NCI-H774 (cell line): ENCODE data around the gene SEMA3G.

Experiments
- DNase-seq: peaks from one replicate; lab custom pipeline; 2025; lab: John Stamatoyannopoulos, UW

SEMA3G gene

DNA sequence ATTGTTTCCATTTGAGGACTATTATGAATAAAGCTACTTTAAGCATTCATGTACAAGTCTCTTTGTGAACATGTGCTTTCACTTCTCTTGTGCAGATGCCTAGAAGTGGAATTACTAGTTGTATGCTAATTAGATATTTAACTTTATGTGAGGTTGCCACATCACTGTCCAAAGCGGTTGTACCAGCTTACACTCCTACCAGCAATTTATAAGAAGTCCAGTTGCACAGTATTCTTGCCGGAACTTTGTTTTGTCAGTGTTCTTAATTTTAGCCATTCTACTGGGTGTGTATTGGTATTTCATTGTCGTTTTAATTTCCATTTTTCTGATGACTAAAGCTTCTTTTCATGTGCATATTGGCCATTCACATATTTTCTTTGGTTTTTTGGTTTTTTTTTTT is 29.1 kb downstream of the SEMA3G start:
- no peak for DNase-seq

DNA sequence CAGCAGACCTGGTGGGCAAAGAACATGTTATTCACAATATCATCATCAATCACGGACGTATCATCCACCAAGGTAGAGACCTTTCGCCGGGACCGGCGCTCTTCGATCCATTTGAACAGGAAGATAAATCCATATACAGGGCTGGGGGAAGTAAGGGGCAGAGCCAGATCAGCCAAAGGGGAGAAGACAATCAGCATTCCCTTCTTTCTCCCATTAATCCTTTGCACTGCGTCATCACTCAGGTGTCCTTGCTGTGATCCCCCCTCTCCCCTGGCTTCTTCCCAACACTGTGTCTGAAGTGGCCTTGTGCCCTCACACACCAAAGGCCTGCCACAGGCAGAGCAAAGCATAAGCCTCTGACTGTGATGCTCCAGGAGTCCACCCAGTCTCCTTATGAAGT is 36.4 kb downstream of the SEMA3G start:
- no peak for DNase-seq

DNA sequence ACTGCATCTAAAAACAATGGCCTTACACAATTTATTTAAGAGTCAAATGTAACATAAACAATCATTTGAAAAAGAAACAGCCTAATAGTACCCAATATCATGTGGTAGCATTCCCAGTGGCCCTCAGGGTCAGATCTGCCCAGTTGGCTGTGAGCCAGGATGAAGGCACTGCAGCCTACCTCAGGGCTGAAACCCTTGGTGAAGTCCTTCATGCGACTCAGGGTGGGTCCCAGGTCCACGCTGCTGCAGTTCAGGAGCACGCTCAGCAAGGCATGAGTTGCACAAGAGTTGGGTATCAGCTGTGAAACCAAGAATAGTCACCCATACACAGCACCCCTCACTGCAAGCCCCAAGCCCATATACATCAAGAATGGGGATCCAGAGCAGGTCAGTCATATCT is 37.1 kb downstream of the SEMA3G start:
- DNase-seq: no peak

DNA sequence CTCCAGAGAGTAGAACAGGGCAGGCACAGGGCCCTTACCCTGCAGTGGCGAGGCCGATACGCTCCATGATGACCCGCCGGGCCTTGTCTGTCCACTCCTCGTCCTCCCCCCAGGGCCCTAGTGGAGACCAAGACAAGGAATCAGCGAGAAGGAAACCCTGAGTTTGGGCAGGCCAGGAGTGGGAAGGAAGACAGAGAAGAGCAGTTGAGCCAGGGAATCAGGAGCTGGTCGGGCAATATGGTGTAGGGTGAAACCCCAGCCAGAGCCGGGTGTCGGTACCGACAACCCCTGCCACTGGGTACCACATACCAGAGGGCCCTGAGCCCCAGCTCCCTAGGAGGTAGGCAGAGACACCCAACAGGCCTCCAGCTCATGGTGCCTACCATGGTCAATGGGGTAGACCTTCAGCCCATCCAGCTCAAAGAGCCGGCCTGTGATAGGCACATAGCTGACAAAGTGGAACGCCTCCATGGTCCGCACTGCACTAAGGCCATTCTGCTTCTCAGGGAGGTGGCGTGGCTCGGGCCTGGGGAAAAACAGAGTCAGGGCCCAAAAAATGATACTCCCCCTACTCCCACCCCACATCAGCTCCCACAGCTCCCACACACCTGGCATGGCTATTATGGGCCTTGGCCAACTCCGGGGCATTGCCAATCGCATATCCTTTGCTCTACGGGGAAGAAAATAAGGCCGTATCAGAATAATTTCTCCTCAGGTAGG is 38.0 kb downstream of the SEMA3G start:
- no peak for DNase-seq

DNA sequence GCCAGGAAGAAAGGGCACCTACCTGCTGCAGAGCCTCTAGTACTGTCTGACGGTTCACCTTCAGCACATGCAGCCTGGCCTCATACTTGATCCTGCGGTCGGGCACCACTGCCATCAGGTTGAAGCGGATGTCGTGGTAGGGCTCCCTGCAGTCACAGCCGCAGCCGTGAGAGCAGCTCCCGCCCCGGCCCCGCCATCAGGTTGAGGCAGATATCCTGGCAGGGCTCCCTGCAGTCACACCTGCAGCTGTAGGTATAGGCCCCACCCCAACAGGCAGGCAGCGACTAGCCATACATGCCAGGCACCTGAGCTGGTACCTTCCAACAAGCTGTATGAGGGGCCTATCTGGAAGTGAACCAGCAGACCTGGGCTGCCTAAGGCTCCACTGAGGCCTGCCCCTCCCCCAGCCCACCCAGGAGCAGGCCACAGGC is 38.7 kb downstream of the SEMA3G start:
- DNase-seq: no peak

DNA sequence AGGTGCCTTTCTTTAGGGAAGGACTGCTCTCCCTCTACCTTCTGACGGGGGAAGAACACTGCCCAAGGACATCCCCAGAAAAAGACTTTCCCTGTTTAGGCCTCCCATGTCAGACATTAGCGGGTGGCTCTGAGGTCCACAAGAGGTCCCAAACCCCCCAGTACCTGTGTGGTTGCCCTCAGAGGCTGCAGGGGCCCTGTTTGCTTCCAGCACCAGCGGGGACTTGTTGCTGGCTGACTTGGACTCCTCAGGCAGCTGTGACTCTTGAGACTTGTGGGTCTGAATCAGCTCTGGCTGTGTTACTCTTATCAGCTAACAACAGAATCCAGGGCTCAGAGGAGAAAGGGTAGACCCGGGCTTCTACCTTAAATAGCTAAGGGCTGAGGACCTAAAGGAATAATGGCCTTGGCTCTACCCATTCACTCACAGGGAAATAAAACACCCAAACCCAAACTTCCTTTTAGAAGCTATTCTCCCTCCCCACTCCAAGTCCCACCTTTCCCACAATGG is 39.2 kb downstream of the SEMA3G start:
- DNase-seq: no peak

DNA sequence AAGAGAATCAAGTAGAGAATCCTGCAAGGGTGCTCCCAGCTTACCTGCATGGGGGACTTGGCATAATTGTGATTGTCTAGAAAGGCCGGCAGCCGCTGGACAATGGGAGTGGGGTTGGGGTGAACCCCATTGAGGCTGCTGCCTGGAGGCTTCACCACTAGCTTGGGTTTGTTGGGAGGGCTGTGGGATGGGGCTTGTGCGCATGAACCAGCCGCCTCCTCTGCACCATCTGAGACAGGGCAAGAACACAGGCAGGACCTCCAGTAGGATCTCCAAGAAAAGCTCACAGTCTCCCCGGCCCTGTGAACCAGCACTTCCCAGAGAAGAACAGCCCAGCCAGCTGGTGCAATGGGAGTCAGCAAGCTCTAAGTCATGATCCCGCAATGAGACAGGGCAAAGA is 39.8 kb downstream of the SEMA3G start:
- DNase-seq: no peak

DNA sequence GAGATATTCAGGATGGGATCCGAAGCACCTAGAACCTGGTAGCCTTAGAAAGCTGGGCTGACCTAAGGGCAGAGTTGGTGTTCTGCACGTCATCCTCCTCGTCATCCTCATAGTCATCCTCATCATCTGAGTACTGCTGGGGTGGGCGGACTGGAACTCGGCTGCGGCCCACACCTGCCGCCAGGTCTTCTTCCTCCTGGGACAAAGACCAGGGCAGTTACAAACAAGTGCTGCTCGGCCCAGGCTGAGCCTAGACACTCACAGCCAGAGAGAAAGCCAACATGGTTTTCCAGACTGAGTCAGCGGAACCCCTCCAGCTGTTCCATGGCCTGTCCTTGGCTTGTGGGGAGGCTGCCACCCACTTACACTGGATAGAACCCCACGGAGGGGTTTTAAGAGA is 40.5 kb downstream of the SEMA3G start:
- DNase-seq: no peak

DNA sequence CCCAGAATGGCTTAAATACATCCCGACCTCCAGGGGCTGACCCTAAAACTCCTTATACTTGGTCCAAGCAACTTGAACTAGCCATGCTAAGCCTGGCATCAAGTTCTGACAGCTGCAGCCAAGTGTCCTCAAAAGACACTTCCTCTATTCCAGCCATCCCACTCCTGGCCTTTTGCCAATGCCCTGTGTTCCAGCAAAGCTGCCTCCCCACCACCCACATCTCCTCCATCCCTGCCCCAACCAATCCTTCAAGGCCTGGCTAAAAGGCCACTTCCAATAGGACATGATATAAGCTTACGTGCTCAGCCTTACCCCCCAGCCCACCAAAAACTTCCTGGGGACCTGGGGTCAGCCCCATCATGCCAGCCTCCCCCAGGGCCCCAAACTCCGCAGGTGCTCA is 40.9 kb downstream of the SEMA3G start:
- no peak for DNase-seq

DNA sequence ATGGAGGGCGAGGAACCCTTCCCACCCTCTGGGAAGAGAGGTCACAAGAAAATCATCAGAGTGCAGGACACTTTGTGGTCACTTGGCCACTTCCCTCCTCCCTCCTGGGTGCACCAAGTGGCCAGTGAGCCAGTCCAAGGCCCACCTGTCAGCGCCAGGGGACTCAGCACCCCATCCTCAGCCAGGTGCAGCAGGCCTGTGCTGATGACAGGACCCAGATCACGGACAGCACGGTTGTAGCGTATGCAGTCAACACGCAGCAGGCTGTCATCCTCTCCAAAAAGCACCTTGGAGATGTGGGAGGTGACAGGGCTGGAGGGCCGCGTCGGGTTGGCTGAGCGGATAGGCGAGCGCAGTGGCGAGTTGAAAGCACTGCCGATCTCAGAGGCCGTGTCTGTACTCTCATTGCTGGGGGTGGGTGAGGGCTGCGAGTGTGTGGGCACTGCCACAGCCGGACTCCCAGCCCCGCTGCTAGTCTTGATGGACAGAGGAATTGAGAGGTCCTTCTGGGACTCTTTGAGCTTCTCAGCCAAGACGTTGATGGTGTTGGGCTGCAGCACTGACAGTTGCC is 41.5 kb downstream of the SEMA3G start:
- no peak for DNase-seq

DNA sequence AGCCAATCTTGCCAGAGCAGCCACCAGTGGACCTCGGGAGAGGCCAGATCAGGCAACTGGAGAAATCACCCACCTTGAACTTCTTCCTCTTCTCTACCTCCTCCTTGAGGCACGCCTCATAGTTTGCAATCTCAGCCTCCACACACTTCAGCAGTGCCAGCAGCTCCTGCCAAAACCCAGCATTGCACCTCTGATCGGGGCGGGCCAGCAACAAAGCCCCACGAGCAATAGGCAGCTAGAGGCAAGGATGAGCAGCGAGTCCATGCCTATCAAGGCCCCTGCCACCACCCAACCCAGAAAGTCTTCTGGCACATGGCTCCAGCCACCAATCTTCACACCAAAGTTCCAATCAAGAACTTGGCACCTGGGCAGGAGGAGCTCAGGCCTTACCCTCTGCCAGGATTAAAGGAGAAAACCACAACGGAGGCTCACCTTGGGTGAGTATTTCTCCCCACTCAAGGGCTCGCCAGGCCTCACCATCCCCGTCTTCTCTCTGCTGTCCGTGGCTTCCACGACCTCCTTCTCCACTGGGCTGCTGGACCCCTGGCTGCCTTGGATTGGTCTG is 42.1 kb downstream of the SEMA3G start:
- no peak for DNase-seq

DNA sequence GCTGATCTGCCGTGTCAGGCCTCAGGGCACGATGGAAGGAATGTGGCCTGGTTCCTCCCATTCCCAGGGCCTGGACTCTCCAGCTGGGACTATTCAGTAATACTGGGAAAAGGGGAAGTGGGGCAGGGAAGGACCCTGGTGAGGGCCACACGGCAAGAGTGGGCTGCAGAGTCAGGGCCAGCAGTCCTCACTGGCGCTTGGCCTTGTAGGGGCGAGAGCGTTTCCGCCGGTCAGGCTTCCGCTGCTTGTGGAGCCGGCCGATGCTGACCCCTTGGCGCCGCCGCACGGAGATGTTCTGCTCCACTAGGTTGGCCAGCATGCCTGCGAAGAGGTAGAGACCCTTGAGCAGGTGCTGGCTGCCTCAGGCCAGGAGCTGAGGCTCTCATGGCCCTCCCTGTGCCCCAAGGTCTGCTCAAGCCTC is 42.8 kb downstream of the SEMA3G start:
- DNase-seq: no peak

DNA sequence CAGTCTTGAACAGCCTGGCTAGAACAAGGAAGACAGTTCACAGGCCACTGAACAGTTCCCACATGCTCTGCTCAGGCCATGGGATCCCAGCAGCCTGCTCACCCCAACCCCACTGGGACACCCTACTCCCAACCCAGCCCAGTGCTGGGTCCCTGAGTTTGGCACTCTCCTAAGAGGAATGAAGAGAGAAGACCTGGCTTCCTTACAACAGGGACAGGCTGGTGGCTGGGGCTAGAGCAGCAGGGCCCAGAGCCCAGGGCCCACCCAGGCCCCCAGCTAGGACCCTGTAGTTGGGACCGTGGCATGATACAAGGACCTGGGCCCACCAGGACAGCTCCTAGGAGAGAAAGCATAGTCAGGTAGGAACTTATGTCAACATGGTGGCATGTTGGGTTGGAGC is 43.4 kb downstream of the SEMA3G start:
- no peak for DNase-seq

DNA sequence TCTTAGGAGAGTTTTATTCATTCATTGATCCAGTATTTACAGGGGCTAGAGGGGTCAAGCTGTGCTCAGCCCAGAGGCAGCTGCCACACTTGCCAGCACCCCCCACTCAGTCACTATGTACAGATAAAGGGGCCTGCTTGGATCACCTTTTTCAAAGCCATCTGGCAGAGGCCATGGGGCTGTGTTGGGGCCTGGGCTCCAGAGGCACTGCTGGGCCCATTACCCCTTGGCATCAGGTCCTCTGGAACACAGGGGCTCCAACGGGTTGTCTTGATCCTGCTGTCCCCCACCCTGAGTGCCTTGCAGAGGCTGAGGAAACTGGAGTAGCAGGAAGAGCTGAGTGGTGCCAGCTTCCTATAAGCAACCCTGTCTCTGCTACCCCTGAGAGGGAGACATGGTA is 43.9 kb downstream of the SEMA3G start:
- no peak for DNase-seq

DNA sequence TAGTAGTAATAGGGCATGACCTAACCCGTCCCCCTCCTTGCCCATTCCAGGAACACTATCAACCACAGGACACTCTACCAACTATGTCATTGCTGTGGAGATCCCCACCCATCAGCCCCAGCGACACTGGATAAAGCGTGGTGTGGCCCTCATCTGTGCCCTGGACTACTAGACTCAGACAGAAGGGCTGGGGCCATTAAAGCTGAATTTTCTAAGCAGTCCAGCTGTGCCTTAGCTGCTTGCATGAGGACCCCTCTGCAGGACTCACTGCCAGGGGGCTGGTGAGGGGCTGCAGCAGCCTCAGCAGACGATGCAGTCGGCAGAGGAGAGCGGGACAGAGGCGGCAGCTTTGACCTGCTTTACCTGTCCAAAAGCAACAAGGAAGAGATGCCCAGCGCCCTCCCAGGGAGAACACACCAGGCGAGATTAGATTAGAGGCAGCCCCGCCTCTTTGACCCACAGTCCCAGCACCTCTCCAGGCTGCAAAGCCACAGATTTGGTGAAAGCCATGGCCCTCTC is 44.6 kb downstream of the SEMA3G start:
- DNase-seq: no peak

DNA sequence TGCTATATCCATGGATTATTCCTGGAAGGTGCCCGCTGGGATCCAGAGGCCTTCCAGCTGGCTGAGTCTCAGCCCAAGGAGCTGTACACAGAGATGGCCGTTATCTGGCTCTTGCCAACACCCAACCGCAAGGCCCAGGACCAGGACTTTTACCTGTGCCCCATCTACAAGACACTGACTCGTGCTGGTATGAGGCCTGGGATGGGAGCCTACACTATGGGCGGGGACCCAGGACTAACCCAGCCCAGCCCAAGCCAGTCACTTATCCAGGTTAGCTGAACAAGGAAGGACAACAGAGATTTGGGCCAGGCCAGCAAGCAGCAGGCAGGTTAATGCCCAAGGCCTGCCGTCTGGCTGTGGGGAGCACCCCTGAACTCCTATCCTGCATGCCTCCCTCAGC is 45.3 kb downstream of the SEMA3G start:
- no peak for DNase-seq

DNA sequence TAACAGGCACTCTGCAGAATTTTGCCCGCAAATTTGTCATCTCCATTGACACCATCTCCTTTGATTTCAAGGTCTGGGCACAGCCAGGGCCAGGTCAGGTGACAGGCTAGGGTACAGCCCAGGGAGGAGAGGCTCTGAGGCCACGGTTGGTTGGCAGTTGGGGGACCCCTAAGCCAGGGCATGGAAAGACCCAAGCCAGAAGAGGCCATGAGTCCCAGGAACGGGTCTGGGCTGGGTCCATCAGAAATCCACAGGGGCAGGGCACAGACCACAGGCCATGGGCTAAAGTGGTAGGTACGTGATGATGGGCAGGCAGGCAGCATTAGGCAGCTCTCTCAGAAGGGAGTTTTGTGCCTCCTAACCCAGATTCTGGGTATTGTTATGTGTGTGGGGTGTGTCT is 45.8 kb downstream of the SEMA3G start:
- no peak for DNase-seq

DNA sequence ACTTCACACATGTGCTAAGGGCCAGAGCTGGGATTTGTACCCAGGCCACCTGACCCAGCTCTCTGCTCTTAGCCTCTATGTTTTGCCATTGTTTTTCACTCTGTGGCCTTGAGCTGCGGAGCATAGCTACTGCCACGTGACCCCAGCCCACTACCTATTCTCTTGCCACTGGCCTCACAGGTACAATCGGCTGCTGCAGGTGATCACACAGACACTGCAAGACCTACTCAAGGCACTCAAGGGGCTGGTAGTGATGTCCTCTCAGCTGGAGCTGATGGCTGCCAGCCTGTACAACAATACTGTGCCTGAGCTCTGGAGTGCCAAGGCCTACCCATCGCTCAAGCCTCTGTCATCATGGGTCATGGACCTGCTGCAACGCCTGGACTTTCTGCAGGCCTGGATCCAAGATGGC is 46.2 kb downstream of the SEMA3G start:
- DNase-seq: no peak

DNA sequence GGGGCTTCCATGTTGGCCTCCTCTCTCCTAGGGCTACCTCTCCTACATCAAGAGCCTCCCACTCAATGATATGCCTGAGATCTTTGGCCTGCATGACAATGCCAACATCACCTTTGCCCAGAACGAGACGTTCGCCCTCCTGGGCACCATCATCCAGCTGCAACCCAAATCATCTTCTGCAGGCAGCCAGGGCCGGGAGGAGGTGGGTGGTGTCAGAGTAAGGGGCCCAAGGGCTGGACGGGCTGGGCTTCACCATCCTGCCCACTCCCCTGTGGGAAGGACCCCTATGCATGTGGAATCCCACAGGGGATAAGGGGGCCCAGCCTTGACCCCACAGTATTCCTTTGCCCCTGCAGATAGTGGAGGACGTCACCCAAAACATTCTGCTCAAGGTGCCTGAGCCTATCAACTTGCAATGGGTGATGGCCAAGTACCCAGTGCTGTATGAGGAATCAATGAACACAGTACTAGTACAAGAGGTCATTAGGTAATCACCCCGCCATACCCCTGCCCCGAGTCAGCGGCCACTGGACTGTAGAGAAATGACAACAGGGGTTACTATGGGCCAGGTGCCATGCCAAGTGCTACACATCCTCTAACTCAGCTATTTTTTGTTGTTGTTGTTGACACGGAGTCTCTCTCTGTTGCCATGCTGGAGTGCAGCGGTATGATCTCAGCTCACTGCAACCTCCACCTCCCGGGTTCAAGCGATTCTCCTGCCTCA is 47.1 kb downstream of the SEMA3G start:
- DNase-seq: no peak

DNA sequence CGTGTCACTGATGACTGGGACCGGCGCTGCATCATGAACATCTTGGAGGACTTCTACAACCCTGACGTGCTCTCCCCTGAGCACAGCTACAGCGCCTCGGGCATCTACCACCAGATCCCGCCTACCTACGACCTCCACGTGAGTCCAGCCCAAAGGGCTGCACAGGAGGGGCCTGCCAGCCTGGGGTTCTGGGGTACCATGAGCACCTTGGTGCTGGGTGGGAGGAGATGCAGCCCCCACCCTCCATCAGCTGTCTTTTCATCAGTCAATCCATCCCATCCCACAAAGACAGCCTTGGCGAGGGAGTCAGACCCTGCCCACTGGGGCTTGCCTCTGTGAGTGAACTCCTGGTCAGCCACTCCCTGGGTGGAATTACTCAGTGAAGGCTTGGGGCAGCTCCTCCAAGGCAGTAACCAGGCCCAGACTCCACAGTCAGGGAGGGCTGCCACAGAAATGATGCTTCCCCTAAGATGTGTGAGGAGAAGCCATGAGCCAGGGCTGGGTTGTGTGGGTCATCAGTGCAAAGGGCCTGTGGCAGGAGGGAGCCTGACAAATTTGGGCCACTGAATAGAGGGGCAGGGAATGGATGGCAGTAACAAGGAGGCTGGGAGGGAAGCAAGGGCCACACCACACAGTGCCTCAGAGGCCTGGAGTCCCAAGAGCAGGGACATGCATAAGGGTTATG is 47.9 kb downstream of the SEMA3G start:
- DNase-seq: no peak

DNA sequence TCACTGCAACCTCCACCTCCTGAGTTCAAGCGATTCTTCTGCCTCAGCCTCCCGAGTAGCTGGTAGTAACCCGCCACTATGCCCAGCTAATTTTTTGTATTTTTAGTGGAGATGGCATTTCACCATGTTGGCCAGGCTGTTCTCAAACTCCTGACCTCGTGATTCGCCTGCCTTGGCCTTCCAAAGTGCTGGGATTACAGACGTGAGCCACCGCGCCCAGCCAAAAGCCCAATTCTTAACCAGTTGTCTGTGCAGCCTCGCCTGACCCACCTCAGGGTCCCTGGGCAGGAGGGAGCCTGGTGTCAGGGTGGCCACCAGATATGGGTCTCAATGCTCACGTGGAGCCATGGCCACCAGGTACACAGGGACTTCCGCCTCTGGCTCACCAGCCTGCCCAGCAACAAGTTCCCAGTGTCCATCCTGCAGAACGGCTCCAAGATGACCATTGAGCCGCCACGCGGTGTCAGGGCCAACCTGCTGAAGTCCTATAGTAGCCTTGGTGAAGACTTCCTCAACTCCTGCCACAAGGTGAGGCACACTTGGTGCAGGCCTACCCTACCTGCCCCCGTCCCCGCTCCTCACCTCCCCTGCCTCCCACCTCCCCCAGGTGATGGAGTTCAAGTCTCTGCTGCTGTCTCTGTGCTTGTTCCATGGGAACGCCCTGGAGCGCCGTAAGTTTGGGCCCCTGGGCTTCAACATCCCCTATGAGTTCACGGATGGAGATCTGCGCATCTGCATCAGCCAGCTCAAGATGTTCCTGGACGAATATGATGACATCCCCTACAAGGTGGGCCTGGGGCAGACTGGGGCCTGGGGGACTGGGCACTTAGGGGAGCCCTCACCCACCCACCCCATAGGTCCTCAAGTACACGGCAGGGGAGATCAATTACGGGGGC is 48.6 kb downstream of the SEMA3G start:
- DNase-seq: no peak
